AG04449 (cell line): ENCODE results near the gene NUDT3.
"Not testable (repeated sequence)": the region's sequence is repeated elsewhere in the genome, so short reads cannot be mapped to it uniquely, and the experiment has no call there.

Source experiments
- CTCF ChIA-PET: fragments of 350-600 bp; formaldehyde crosslinking; extraction: SDS; loops from one replicate; lab custom pipeline; 2021; ENCODE audit warnings: antibody characterized with exemption; lab: Yijun Ruan, JAX
- POLR2A ChIA-PET: fragments of 400-600, 350-600 bp; formaldehyde crosslinking; extraction: SDS; loops from one replicate; lab custom pipeline; 2020; ENCODE audit warnings: antibody characterized with exemption, inconsistent platforms; lab: Yijun Ruan, JAX
- DNase-seq: peaks from one replicate; pipeline ENCODE4 v3.0.0-alpha.2; 2010; ENCODE audit warnings: low read depth, low spot score
- H3K4me3 ChIP-seq: 2 replicates; pipeline ENCODE4 v1.5.1; 2011; ENCODE audit warnings: low read depth, mild to moderate bottlenecking, control low read depth, low read length
- TF ChIP-seq, protein P1 (sequence below): IDR thresholded peaks from one replicate; pipeline ENCODE4 v1.5.1; 2011; ENCODE audit warnings: mild to moderate bottlenecking, moderate library complexity, low read length, control low read depth, inconsistent platforms; ENCODE audit not compliant: insufficient read depth; ENCODE audit errors: missing control alignments

Gene NUDT3

GRCh38 chr6:34272013-34272926 lies 120.2 kb downstream of the NUDT3 start:
- ChIA-PET CTCF (interaction anchor here (0.6 to 0.9 kb wide), 2 partner anchors 9 to 121 kb away, joined by 3 to 4 read pairs; no protein-coding TSS in a partner anchor), POLR2A (interaction anchor here (0.7 kb wide), 1 partner anchor 681 kb away, joined by 3 read pairs; no protein-coding TSS in a partner anchor)
- no peak for DNase-seq
- TF ChIP-seq, protein P1, sequence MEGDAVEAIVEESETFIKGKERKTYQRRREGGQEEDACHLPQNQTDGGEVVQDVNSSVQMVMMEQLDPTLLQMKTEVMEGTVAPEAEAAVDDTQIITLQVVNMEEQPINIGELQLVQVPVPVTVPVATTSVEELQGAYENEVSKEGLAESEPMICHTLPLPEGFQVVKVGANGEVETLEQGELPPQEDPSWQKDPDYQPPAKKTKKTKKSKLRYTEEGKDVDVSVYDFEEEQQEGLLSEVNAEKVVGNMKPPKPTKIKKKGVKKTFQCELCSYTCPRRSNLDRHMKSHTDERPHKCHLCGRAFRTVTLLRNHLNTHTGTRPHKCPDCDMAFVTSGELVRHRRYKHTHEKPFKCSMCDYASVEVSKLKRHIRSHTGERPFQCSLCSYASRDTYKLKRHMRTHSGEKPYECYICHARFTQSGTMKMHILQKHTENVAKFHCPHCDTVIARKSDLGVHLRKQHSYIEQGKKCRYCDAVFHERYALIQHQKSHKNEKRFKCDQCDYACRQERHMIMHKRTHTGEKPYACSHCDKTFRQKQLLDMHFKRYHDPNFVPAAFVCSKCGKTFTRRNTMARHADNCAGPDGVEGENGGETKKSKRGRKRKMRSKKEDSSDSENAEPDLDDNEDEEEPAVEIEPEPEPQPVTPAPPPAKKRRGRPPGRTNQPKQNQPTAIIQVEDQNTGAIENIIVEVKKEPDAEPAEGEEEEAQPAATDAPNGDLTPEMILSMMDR = no peak
- H3K4me3 ChIP-seq = no peak overlapping the region

- CTCF ChIA-PET = interaction anchor here (0.6 to 1.3 kb wide), 2 partner anchors 14 to 20 kb away, joined by 3 read pairs; no protein-coding TSS in a partner anchor
- DNase-seq, POLR2A ChIA-PET, H3K4me3 ChIP-seq: not testable (repeated sequence)
Measured at GRCh38 chr6:34269658-34270341, 122.7 kb downstream of the NUDT3 start.

DNA sequence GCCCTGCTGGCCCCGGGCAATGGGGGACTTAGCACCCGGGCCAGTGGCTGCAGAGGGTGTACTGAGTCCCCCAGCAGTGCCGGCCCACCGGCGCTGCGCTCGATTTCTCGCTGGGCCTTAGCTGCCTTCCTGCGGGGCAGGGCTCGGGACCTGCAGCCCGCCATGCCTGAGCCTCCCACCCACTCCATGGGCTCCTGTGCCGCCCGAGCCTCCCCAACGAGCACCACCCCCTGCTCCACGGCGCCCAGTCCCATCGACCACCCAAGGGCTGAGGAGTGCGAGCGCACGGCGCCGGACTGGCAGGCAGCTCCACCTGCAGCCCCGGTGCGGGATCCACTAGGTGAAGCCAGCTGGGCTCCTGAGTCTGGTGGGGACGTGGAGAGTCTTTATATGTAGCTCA lies 123.3 kb downstream of the NUDT3 start:
- CTCF ChIA-PET, POLR2A ChIA-PET, DNase-seq, H3K4me3 ChIP-seq: not testable (repeated sequence)

DNA sequence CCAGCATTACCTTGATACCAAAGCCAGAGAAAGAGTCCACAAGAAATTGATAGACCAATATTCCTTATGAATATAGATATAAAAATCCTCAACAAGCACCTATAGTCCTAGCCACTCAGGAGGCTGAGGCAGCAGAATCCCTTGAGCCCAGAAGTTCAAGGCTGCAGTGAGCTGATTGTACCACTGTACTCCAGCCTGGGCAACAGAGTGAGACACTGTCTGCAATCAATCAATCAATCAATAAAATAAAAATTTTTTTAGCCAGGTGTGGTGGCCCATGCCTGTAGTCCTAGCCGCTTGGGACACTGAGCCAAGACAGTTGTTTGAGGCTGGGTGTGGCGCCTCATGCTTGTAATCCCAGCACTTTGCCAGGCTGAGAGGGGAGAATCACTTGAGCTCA lies 124.7 kb downstream of the NUDT3 start:
- TF ChIP-seq, protein P1 = no peak
- ChIA-PET CTCF (interaction anchor here (3.9 kb wide), 1 partner anchor 18 kb away, joined by 17 read pairs; the partner anchor contains the start of gene SMIM29), POLR2A (no interaction called here)
- no peak overlapping the region for H3K4me3 ChIP-seq
- no peak for DNase-seq

DNA sequence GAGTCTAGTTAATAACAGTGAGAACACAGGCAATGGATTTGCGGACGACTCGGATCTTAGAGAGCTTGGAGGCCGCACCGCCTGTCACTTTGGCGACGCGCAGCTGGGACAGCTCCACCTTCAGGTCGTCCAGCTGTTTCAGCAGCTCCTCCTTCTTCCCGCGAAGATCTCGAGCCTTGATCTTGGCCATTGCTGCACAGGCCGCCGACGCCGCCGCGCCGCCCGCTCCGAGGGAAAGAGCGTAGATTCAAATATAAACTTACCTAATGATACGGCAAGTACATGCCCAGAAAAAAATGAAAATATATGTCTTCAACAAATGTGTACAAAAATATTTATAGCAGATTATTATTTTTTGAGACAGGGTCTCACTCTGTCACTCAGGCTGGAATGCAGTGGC lies 129.0 kb downstream of the NUDT3 start:
- POLR2A ChIA-PET, H3K4me3 ChIP-seq: not testable (repeated sequence)
- CTCF ChIA-PET = interaction anchor here (0.9 kb wide), 1 partner anchor 15 kb away, joined by 3 read pairs; the partner anchor contains the start of gene SMIM29

GRCh38 chr6:34260576-34261267 lies 131.7 kb downstream of the NUDT3 start:
- H3K4me3 ChIP-seq = no peak overlapping the region
- TF ChIP-seq, protein P1 = no peak
- ChIA-PET POLR2A (no interaction called here), CTCF (interaction anchor here (0.8 to 1.0 kb wide), 2 partner anchors 10 to 11 kb away, joined by 3 to 5 read pairs; partner anchors contain the start of gene SMIM29)
- no peak for DNase-seq

More for the DNA sequence above, 129.0 kb downstream of the NUDT3 start:
- DNase-seq = not testable (repeated sequence)

- CTCF ChIA-PET = interaction anchor here (0.8 kb wide), 1 partner anchor 10 kb away, joined by 3 read pairs; no protein-coding TSS in a partner anchor
Measured at GRCh38 chr6:34259529-34260069, 132.9 kb downstream of the NUDT3 start.

GRCh38 chr6:34252395-34252794 lies 140.1 kb downstream of the NUDT3 start:
- H3K4me3 ChIP-seq, POLR2A ChIA-PET, CTCF ChIA-PET, DNase-seq: not testable (repeated sequence)

More at GRCh38 chr6:34259529-34260069, 132.9 kb downstream of the NUDT3 start:
- no peak for DNase-seq
- TF ChIP-seq, protein P1 = no peak
- POLR2A ChIA-PET = no interaction called here
- no peak overlapping the region for H3K4me3 ChIP-seq
